Measurements from ENCODE around the gene SNAP25.

SNAP25 gene

GRCh38 chr20:10218536-10219451 is at the start of gene SNAP25:
Gene SNAP25, plus strand, starts transcription at chr20:10218830. Its CDS starts 56,662 bp downstream, at chr20:10275492.
- DNase-seq = peak; percentile 90 to 92

GRCh38 chr20:10169752-10170151 is 48.9 kb upstream of the SNAP25 start:
- DNase-seq = no peak

- DNase-seq = no peak
Measured at GRCh38 chr20:10170261-10170660, 48.4 kb upstream of the SNAP25 start.

GRCh38 chr20:10171864-10172751 is 46.5 kb upstream of the SNAP25 start:
- peak; percentile 87 to 91 for DNase-seq

GRCh38 chr20:10172998-10173655 is 45.5 kb upstream of the SNAP25 start:
- no peak for DNase-seq

- DNase-seq = no peak
Measured at GRCh38 chr20:10174400-10174799, 44.2 kb upstream of the SNAP25 start.

GRCh38 chr20:10177326-10177725 is 41.3 kb upstream of the SNAP25 start:
- DNase-seq = no peak

GRCh38 chr20:10178091-10178490 is 40.5 kb upstream of the SNAP25 start:
- DNase-seq = no peak

- DNase-seq = no peak
Measured at GRCh38 chr20:10178727-10179313, 39.8 kb upstream of the SNAP25 start.

- no peak for DNase-seq
Measured at GRCh38 chr20:10179574-10180298, 38.9 kb upstream of the SNAP25 start.

GRCh38 chr20:10180651-10181235 is 37.9 kb upstream of the SNAP25 start:
- DNase-seq = no peak

- peak; percentile 47 to 84 for DNase-seq
Measured at GRCh38 chr20:10185741-10186558, 32.7 kb upstream of the SNAP25 start.

- DNase-seq = no peak
Measured at GRCh38 chr20:10190456-10190855, 28.2 kb upstream of the SNAP25 start.

GRCh38 chr20:10192171-10192570 is 26.5 kb upstream of the SNAP25 start:
- DNase-seq = no peak

- no peak for DNase-seq
Measured at GRCh38 chr20:10194166-10194565, 24.5 kb upstream of the SNAP25 start.

GRCh38 chr20:10200330-10200729 is 18.3 kb upstream of the SNAP25 start:
- DNase-seq = no peak

GRCh38 chr20:10201321-10201870 is 17.2 kb upstream of the SNAP25 start:
- DNase-seq = no peak

- no peak for DNase-seq
Measured at GRCh38 chr20:10209091-10209490, 9.5 kb upstream of the SNAP25 start.

- DNase-seq = no peak
Measured at GRCh38 chr20:10213526-10213925, 5.1 kb upstream of the SNAP25 start.

GRCh38 chr20:10216146-10216791 is 2.4 kb upstream of the SNAP25 start:
- DNase-seq = no peak

Measured in NCI-H2081 (cell line).